GM21723 (cell line): Measurements from ENCODE around the gene CFAP46.
"Not testable (repeated sequence)": the region's sequence is repeated elsewhere in the genome, so short reads cannot be mapped to it uniquely, and the experiment has no call there.

ENCODE experiments used
- ATAC-seq: cut with Tn5 transposase; IDR thresholded peaks from one replicate; pipeline ENCODE4 v1.9.1; 2021; ENCODE audit warnings: mild to moderate bottlenecking, moderate library complexity; ENCODE audit not compliant: unreplicated experiment

CFAP46 gene

GRCh38 chr10:132931258-132932250 is 10.8 kb downstream of the CFAP46 start:
- ATAC-seq, result peak; percentile 46

- not testable (repeated sequence) for ATAC-seq
Observed at GRCh38 chr10:132930701-132931100, 11.7 kb downstream of the CFAP46 start.

GRCh38 chr10:132929953-132930548 is 12.3 kb downstream of the CFAP46 start:
- ATAC-seq, result no peak

GRCh38 chr10:132929480-132929879 is 12.9 kb downstream of the CFAP46 start:
- ATAC-seq, result no peak

- no peak for ATAC-seq
Observed at GRCh38 chr10:132928261-132928660, 14.1 kb downstream of the CFAP46 start.

GRCh38 chr10:132927824-132928223 is 14.5 kb downstream of the CFAP46 start:
- ATAC-seq, result no peak

- no peak for ATAC-seq
Observed at GRCh38 chr10:132926777-132927650, 15.4 kb downstream of the CFAP46 start.

GRCh38 chr10:132926070-132926469 is 16.3 kb downstream of the CFAP46 start:
- ATAC-seq, result no peak

- no peak for ATAC-seq
Observed at GRCh38 chr10:132925614-132926013, 16.8 kb downstream of the CFAP46 start.

- ATAC-seq, result no peak
Observed at GRCh38 chr10:132925071-132925561, 17.3 kb downstream of the CFAP46 start.

GRCh38 chr10:132924046-132924952 is 18.1 kb downstream of the CFAP46 start:
- ATAC-seq, result no peak

- ATAC-seq, result not testable (repeated sequence)
Observed at GRCh38 chr10:132923384-132923783, 19.0 kb downstream of the CFAP46 start.

GRCh38 chr10:132922872-132923271 is 19.5 kb downstream of the CFAP46 start:
- ATAC-seq, result no peak

GRCh38 chr10:132921818-132922807 is 20.3 kb downstream of the CFAP46 start:
- ATAC-seq, result no peak

GRCh38 chr10:132921086-132921485 is 21.3 kb downstream of the CFAP46 start:
- ATAC-seq, result no peak

- no peak for ATAC-seq
Observed at GRCh38 chr10:132920101-132920925, 22.1 kb downstream of the CFAP46 start.

- ATAC-seq, result no peak
Observed at GRCh38 chr10:132919374-132920100, 22.8 kb downstream of the CFAP46 start.
